HepG2 (cell line): ENCODE measurements around the gene B4GALT2. TPM values are rescaled to one million over a fixed set of nuclear protein-coding genes. Genes with fewer than 3 reads are reported as not detected.
A peak's percentile ranks its signal among the peaks of the same experiment; 100 is the strongest.

Source experiments
- AHDC1 ChIP-seq: sonication (generic); formaldehyde crosslinking; IDR thresholded peaks from 2 replicates; pipeline ENCODE4 v1.5.1; 2020; ENCODE audit warnings: mild to moderate bottlenecking, missing genetic modification reagents, borderline replicate concordance
- ARNTL ChIP-seq: sonication (generic); formaldehyde crosslinking; IDR thresholded peaks from 2 replicates; pipeline ENCODE4 v1.4.0; 2020; ENCODE audit warnings: mild to moderate bottlenecking, missing genetic modification reagents
- CEBPZ ChIP-seq: IDR thresholded peaks from 2 replicates; pipeline ENCODE4 v1.6.1; 2012; ENCODE audit warnings: low read length, improper control_type of control experiment
- SMARCC2 ChIP-seq: fragments of 450-650 bp; IDR thresholded peaks from 2 replicates; pipeline ENCODE4 v1.6.1; 2017; ENCODE audit warnings: antibody characterized with exemption, mild to moderate bottlenecking
- SP2 ChIP-seq: sonication (generic); formaldehyde crosslinking; IDR thresholded peaks from 2 replicates; pipeline ENCODE4 v1.5.1; 2020; ENCODE audit warnings: mild to moderate bottlenecking, missing genetic modification reagents
- XRCC5 ChIP-seq: fragments of 200-400 bp; formaldehyde crosslinking; optimal IDR thresholded peaks from 2 replicates; pipeline ENCODE3; 2017; ENCODE audit warnings: mild to moderate bottlenecking, low read length
- YEATS4 ChIP-seq: sonication (generic); formaldehyde crosslinking; IDR thresholded peaks from 2 replicates; pipeline ENCODE4 v1.4.0; 2020; ENCODE audit warnings: missing genetic modification reagents, borderline replicate concordance
- ZBED4 ChIP-seq: sonication (generic); formaldehyde crosslinking; IDR thresholded peaks from 2 replicates; pipeline ENCODE4 v1.4.0; 2020; ENCODE audit warnings: missing genetic modification reagents, borderline replicate concordance
- ZNF281 ChIP-seq: sonication (generic); formaldehyde crosslinking; IDR thresholded peaks from 2 replicates; pipeline ENCODE4 v1.4.0; 2020; ENCODE audit warnings: missing genetic modification reagents, borderline replicate concordance
- ZNF567 ChIP-seq: sonication (generic); formaldehyde crosslinking; IDR thresholded peaks from 2 replicates; pipeline ENCODE4 v1.8.1; 2023; ENCODE audit warnings: mild to moderate bottlenecking, missing genetic modification reagents, borderline replicate concordance
- ZNF746 ChIP-seq: sonication (generic); formaldehyde crosslinking; IDR thresholded peaks from 2 replicates; pipeline ENCODE4 v1.8.0; 2022; ENCODE audit warnings: mild to moderate bottlenecking, missing genetic modification reagents
- polyA plus RNA-seq, 8 experiments: library from polyadenylated mRNA; depleted of rRNA in 3 of 8; stranded (reverse) in 7 of 8; unstranded in 1 of 8; fragments of >200 nt; fragmentation: Illumina TruSeq in 4 of 8; extraction: Trizol in 4 of 8; gene quantifications; 2 replicates each; pipeline versions ENCODE4 v1.2.1 to v1.2.3, GENCODE V29; 2011 to 2016; ENCODE audit warnings: low read depth in 4 of 8, missing spikeins in 1 of 8, mixed read lengths in 1 of 8; ENCODE audit not compliant: insufficient read depth in 1 of 8
- total RNA-seq, 5 experiments: library from RNA; depleted of rRNA; stranded (reverse); fragments of >200 nt; fragmentation: Illumina TruSeq; extraction: Trizol; gene quantifications; 2 replicates each; pipeline ENCODE4 v1.2.3, GENCODE V29; 2016; ENCODE audit warnings: low read depth in 1 of 5
- TF ChIP-seq, protein P1 (sequence below): sonication (generic); formaldehyde crosslinking; IDR thresholded peaks from 2 replicates; pipeline ENCODE4 v1.4.0; 2020; ENCODE audit warnings: mild to moderate bottlenecking, missing genetic modification reagents

Gene B4GALT2
- total and polyA plus RNA-seq, 2 of the 13 experiments (the other 11 are each of a cell fraction or from before 2014, with no cell fraction given): 41.9 to 78.0 TPM

DNA sequence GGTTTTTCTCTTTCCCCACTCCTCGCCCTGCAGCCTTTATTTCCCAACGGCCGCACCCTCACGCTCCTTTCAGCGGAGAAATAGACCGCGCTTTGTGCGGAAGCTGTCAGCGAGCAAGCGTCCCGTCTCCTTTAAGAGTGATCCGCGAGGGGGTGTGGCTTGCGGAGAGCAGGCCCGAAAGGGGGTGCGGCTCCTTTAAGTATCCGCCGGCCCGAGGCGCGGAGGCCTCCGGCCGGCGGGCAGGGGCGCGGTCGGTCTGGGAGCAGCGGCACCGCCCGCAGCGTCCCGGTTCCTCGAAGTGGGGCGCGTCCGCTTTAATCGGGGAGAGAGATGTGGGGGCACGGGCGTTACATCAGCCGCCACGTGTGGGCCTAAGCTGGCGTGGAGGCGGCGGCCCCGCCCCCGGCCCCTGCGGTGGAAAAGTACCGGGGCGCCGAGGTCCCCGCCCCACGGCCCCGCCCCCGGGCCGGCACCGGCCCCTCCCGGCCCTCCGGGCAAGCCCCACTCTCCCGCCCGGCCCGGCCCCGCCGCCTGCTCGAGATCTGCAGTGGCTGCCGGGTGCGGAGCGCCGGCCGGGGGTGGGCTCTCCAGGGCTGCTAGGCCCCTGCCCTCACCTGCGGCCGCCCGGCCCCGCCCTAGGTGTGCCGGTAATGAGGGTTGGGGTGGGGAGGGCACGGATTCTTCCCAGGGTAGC is 51.0 kb downstream of the B4GALT2 start (continued):
- TF ChIP-seq ZNF281 (CRISPR knock-in tag): no peak
- no peak for TF ChIP-seq XRCC5
- TF ChIP-seq SP2 (CRISPR knock-in tag): no peak
- 0 out of 2 replicates have a peak, but pooled peaks have one; percentile 34 for TF ChIP-seq AHDC1 (CRISPR knock-in tag)
- no peak; the same call in 1 of the 2 replicates for TF ChIP-seq ZNF746 (CRISPR knock-in tag)
- TF ChIP-seq CEBPZ: no peak
- no peak for TF ChIP-seq SMARCC2
- TF ChIP-seq YEATS4 (CRISPR knock-in tag): peak; percentile 98
- no peak for TF ChIP-seq ZNF567 (CRISPR knock-in tag)
- TF ChIP-seq ARNTL: peak; percentile 79
- TF ChIP-seq ZBED4: no peak; the same call in 1 of the 2 replicates
- TF ChIP-seq, protein P1, sequence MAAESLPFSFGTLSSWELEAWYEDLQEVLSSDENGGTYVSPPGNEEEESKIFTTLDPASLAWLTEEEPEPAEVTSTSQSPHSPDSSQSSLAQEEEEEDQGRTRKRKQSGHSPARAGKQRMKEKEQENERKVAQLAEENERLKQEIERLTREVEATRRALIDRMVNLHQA: no peak
